ENCODE results near the gene PLEKHG3. TPM values are rescaled to one million over a fixed set of nuclear protein-coding genes. Genes with fewer than 3 reads are reported as not detected.

PLEKHG3 gene
- total and polyA plus RNA-seq, 4 donors = 8.4 to 21.3 (median 14.6) TPM

- TF ChIP-seq CTCF (IDR thresholded peaks at IDR 0.05; ENCODE audit: low read depth, low read length, missing input control) (no peak), SP1 (IDR thresholded peaks at IDR 0.05) (no peak), JUND (IDR thresholded peaks at IDR 0.05) (no peak), HNF4A (conservative IDR thresholded peaks at IDR 0.05) (no peak), RXRA (IDR thresholded peaks at IDR 0.05) (no peak)
- TF ChIP-seq, protein P1, sequence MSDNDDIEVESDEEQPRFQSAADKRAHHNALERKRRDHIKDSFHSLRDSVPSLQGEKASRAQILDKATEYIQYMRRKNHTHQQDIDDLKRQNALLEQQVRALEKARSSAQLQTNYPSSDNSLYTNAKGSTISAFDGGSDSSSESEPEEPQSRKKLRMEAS (IDR thresholded peaks at IDR 0.05) = no peak
These were observed 66.9 kb downstream of the PLEKHG3 start (continued) for GRCh38 chr14:64771161-64771560.

DNA sequence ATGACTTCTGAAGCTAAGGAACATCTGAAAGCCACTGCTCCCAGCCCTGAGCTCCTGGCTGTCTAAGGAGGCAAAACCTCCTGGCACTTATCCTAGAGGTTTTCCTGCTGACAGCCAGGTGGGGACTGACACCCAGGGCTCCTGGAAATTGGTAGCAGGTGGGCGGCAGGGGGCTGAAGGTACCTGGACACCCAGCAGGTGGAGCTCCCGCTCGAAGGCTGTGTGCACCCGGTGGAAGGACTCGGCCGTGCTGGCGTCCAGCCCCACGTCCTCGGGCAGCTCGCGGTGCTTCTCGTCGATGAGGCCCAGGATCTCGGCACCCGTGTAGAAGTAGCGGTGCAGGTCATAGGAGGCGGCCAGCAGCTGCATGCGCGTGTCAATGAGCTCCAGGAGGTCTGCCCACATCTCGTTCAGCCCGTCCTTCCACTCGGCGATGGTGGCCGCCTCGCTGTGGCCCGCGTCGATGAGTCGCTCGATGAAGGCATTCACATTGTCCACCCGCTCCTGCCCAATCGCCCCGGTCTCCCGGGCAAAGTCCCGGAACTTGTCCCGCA is 68.2 kb downstream of the PLEKHG3 start:
- H3K4me3 ChIP-seq (ENCODE audit: low read depth in 1 of 3, low read length in 3 of 3) = no peak overlapping the region
- TF ChIP-seq HNF4G (IDR thresholded peaks at IDR 0.05) (no peak), EGR1 (IDR thresholded peaks at IDR 0.05; ENCODE audit: low read depth in 2 of 2) (no peak), YY1 (IDR thresholded peaks at IDR 0.05) (no peak), GABPA (IDR thresholded peaks at IDR 0.05 in 1 of 2, conservative IDR thresholded peaks at IDR 0.05 in 1 of 2) (no peak), HNF4A (conservative IDR thresholded peaks at IDR 0.05) (no peak), FOXA1 (IDR thresholded peaks at IDR 0.05) (no peak)
- WGBS = 96% methylated on average over 36 of the region's 36 CpGs
- H3K9ac ChIP-seq (ENCODE audit: low read depth in 1 of 2, low read length in 2 of 2) = no peak overlapping the region
- H3K27ac ChIP-seq (ENCODE audit: low read depth in 1 of 2, low read length in 2 of 2) = no peak overlapping the region
- H3K9me3 ChIP-seq (ENCODE audit: control insufficient read depth in 4 of 4, low read length in 3 of 4) = no peaks in the 10 kb centered on the region
- DNase-seq (ENCODE audit: low spot score) = no peak
- peaks cover 0 to under 1% (median under 1%) of the 10 kb centered on the region in 4 donors for H3K4me1 ChIP-seq (ENCODE audit: control insufficient read depth in 4 of 4, insufficient read depth in 4 of 4, low read length in 3 of 4)
- no peaks in the 10 kb centered on the region for H3K27me3 ChIP-seq (ENCODE audit: control insufficient read depth in 4 of 4, insufficient read depth in 4 of 4, low read length in 3 of 4)
- H3K36me3 ChIP-seq (ENCODE audit: control insufficient read depth in 4 of 4, insufficient read depth in 3 of 4, low read depth in 1 of 4, low read length in 3 of 4) = no peaks in the 10 kb centered on the region

DNA sequence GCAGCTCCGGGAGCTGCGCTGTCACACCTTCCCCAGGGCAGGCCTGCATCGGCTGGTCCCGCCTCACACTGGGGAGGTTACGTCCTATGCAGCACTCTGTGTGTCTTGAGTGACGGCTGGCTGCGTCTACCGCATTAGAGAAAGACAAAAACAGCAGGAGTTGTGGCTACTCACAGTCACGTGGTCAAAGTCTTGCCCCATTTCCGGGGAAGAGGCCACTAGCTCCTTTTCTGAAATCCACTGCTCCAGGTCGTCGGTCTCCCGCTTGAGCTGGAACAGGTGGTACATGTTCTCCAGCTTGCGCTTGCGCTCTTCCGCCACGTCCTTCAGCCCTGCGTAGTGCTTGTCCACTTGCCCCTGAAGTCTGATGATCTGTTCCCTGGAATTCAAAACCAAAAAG is 68.8 kb downstream of the PLEKHG3 start:
- 97% methylated on average over 18 of the region's 18 CpGs for WGBS
- H3K36me3 ChIP-seq (ENCODE audit: control insufficient read depth in 4 of 4, insufficient read depth in 3 of 4, low read depth in 1 of 4, low read length in 3 of 4) = no peaks in the 10 kb centered on the region
- TF ChIP-seq YY1 (IDR thresholded peaks at IDR 0.05) = no peak
- TF ChIP-seq TAF1 (conservative IDR thresholded peaks at IDR 0.05) = no peak
- no peak for TF ChIP-seq JUND (IDR thresholded peaks at IDR 0.05)
- TF ChIP-seq ATF3 (IDR thresholded peaks at IDR 0.05) = no peak
- no peak for TF ChIP-seq FOXA1 (IDR thresholded peaks at IDR 0.05)
- TF ChIP-seq SP1 (IDR thresholded peaks at IDR 0.05) = no peak
- no peak for TF ChIP-seq CTCF (IDR thresholded peaks at IDR 0.05; ENCODE audit: low read depth, low read length, missing input control)
- TF ChIP-seq GABPA (IDR thresholded peaks at IDR 0.05 in 1 of 2, conservative IDR thresholded peaks at IDR 0.05 in 1 of 2) = no peak
- TF ChIP-seq, protein P1 (IDR thresholded peaks at IDR 0.05) = no peak
- TF ChIP-seq, protein P2, sequence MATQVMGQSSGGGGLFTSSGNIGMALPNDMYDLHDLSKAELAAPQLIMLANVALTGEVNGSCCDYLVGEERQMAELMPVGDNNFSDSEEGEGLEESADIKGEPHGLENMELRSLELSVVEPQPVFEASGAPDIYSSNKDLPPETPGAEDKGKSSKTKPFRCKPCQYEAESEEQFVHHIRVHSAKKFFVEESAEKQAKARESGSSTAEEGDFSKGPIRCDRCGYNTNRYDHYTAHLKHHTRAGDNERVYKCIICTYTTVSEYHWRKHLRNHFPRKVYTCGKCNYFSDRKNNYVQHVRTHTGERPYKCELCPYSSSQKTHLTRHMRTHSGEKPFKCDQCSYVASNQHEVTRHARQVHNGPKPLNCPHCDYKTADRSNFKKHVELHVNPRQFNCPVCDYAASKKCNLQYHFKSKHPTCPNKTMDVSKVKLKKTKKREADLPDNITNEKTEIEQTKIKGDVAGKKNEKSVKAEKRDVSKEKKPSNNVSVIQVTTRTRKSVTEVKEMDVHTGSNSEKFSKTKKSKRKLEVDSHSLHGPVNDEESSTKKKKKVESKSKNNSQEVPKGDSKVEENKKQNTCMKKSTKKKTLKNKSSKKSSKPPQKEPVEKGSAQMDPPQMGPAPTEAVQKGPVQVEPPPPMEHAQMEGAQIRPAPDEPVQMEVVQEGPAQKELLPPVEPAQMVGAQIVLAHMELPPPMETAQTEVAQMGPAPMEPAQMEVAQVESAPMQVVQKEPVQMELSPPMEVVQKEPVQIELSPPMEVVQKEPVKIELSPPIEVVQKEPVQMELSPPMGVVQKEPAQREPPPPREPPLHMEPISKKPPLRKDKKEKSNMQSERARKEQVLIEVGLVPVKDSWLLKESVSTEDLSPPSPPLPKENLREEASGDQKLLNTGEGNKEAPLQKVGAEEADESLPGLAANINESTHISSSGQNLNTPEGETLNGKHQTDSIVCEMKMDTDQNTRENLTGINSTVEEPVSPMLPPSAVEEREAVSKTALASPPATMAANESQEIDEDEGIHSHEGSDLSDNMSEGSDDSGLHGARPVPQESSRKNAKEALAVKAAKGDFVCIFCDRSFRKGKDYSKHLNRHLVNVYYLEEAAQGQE (IDR thresholded peaks at IDR 0.05) = no peak
- TF ChIP-seq RAD21 (IDR thresholded peaks at IDR 0.05) = no peak
- no peaks in the 10 kb centered on the region for H3K27me3 ChIP-seq (ENCODE audit: control insufficient read depth in 4 of 4, insufficient read depth in 4 of 4, low read length in 3 of 4)
- no peak for DNase-seq (ENCODE audit: low spot score)
- H3K9ac ChIP-seq (ENCODE audit: low read depth in 1 of 2, low read length in 2 of 2) = no peak overlapping the region
- no peak overlapping the region for H3K27ac ChIP-seq (ENCODE audit: low read depth in 1 of 2, low read length in 2 of 2)
- no peak overlapping the region for H3K4me3 ChIP-seq (ENCODE audit: low read depth in 1 of 3, low read length in 3 of 3)
- no peaks in the 10 kb centered on the region for H3K9me3 ChIP-seq (ENCODE audit: control insufficient read depth in 4 of 4, low read length in 3 of 4)
- H3K4me1 ChIP-seq (ENCODE audit: control insufficient read depth in 4 of 4, insufficient read depth in 4 of 4, low read length in 3 of 4) = peaks cover 0 to 5% (median 2%) of the 10 kb centered on the region in 4 donors

All from liver (tissue), 9 donors.